Measurements from ENCODE around the gene PHF21B.

GRCh38 chr22:44895296-44896055 lies 114.3 kb downstream of the PHF21B start:
- TF ChIP-seq EP300 (IDR thresholded peaks at IDR 0.05) = no peak
- no peak for TF ChIP-seq POLR2A (IDR thresholded peaks at IDR 0.05)

Measured in suprapubic skin (tissue), 2 donors.